Measurements from ENCODE around the gene TFDP3. TPM values are rescaled to one million over a fixed set of nuclear protein-coding genes. Genes with fewer than 3 reads are reported as not detected.
A peak's percentile ranks its signal among the peaks of the same experiment; 100 is the strongest.

The TFDP3 gene
- polyA plus RNA-seq (2013, experiment 1 of 2; ENCODE audit: insufficient read length), result not detected
- polyA plus RNA-seq (2013, experiment 2 of 2; ENCODE audit: insufficient read length), result not detected

DNA sequence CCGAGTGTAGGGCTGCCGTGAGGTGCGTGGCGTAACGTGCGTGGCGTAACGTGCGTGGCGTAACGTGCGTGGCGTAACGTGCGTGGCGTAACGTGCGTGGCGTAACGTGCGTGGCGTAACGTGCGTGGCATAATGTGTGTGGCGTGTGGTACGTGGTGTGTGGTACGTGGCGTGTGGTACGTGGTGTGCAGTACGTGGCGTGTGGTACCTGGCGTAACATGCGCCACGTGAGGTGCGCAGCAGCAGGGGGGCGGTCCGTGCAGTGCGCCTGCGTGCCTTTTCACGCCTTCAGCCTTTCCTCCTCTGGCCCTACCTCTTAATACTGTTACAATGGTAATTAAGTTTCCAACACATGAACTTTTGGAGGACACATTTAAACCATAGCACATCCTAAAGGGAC lies at the start of gene TFDP3:
TSS of gene TFDP3 (minus strand) at position 26 of the 400 bp plus-strand sequence. CDS start 95 bp downstream, outside the sequence.
- DNase-seq, result no peak

GRCh38 chrX:133267621-133268020 lies 49.5 kb upstream of the TFDP3 start:
- DNase-seq, result no peak

- DNase-seq, result peak; percentile 21
Observed at GRCh38 chrX:133265331-133265730, 47.2 kb upstream of the TFDP3 start.

GRCh38 chrX:133258481-133258880 lies 40.3 kb upstream of the TFDP3 start:
- peak; percentile 80 for DNase-seq

- peak; percentile 42 for DNase-seq
Observed at GRCh38 chrX:133254666-133255065, 36.5 kb upstream of the TFDP3 start.

DNA sequence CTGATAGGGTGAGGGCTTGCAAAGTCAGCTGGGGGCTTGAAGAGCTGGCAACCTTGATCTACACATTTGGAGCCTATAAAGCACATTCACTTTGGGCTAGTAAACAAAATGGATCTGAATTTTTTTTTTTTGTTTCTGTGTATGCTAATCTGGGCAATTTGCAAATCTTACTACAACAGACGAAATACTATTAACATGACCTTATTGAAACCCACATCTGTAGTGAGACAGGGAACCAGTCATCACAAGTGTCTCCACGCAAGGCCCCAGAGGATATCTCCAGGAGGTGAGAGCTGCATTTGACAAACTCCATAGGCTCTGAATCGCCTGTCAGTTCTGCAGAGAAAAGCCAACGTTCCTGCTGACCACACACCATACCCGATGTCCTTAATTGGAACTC lies 33.0 kb upstream of the TFDP3 start:
- DNase-seq, result no peak

GRCh38 chrX:133250184-133251100 lies 32.3 kb upstream of the TFDP3 start:
- no peak for DNase-seq

DNA sequence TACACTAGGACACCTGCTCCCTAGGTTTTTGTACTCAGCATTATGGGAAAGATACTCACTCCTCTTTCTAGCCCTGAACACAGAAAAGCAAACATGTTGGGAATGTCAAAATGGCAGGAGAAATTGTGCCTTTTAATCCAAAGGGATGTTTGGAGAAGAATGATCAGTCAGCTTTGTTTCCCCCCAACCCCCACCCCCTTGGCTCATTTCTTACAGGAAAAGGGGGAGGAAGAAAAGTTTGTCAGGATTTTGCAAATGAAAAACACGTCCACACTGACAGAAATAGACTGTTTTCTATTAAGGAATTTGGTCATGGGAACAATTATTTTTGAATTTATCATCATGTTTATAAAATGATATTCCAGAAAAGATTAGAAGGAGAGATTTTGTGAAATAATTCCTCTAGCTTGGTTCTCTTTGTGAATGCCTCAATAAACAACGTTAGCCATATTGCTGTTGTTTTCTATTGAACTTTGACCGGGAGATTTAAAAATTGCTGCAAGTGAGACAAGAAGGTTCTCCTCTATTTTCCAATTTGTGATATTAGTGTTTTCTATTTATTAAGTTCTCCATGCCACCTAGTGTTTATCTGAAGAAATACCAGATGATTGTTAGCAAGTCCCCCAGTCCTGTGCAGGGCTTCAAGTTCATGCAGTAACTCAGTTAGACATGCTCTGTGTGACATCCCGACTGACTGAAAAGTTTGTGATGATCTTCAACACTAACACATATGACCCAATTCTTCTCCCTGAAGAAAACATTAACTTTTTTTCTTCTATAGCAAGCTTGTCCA lies 31.3 kb upstream of the TFDP3 start:
- peak; percentile 5 for DNase-seq

DNA sequence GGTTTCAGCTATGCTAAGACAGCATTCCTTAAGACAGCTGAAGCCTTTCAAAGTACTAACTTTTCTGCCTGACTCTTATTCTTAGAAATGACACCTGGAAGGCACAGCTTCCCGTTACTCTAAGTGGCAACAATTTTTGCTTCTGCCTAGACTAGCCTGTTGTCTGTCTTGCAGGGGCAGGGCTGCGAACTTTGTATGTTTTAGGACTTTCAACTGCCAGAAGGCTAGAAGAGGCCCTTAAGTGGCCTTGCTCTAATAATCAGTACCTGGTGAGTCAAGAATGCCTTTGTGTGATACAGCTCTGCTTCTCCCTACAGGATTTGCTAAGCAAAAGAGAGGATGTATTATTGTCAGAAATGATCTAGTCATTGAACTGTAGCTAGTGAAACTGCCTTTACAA lies 30.0 kb upstream of the TFDP3 start:
- DNase-seq, result no peak

DNA sequence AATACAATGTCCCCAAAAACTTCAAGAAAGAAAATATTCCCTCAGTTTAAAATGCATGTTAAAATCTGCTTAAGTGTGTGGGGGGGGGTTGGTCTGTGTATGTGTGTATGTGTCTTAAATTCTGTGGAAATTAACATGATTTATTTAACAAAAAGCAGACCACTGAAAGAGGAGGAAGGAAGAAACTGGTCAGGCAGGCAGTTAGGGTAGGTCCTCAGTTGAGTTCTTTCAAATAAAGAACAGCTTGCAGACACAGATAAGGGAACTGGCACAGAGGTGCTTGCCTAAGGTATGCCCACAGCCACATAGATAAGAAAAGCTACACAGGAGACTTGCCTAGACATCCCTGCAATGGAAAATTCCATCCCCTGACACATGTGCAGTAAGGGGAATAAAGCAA lies 28.8 kb upstream of the TFDP3 start:
- no peak for DNase-seq

DNA sequence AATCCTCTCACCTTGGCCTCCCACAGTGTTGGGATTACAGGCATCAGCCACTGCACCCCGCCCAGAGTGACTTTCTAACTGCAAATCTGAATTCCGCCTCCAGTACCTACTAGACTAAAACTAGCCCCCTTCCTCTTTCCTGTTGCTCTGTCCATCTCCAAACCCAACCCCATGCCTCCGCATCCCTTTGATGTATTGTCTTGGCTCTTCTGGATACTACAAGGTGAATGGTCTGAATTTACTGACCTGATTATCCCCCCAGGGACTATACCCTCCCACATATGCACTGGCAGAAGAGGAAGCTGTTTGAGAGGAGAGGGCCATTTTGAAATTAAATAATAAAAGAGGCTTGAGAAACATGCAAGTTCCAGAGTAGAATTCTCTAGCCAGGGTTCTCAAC lies 17.7 kb upstream of the TFDP3 start:
- no peak for DNase-seq

GRCh38 chrX:133232331-133232730 lies 14.2 kb upstream of the TFDP3 start:
- no peak for DNase-seq

DNA sequence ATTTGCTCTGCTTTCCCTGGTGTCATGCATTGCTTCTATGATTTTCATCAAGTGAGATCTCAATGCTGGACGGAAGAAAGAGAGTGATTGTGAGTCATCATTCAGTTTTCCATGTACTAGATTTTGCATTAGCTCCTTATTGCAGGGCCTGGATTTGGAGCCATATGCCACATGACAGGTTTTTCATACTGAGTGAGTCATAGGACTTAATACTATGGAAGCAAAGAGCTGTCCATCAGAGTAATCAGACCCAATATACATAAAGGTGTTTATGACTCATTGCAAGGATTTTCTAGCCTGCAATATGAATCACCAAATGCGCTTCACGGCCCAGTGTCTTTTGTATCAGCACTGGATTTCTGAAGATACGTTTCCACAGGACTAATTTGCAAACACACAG lies 11.2 kb upstream of the TFDP3 start:
- peak; percentile 82 for DNase-seq

DNA sequence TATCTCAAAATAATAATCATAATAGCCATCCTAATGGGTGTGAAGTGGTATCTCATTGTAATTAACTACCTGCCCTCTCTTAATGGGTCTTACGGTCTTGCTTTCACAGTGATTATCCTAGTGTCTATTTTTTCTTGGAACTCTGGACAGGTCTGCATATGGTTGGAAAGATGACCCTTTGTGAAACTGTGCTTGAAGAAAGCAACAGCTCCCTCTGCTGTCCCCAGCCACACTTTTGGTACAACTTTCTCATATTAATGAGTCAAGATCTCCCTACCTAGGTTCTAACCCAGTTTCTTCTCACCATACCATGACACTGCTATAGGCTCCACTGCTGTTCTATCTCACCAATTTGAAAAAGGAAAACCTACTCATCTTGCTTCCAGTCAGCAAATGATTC lies 2.4 kb downstream of the TFDP3 start:
- DNase-seq, result peak; percentile 8

- no peak for DNase-seq
Observed at GRCh38 chrX:133215017-133215416, 3.1 kb downstream of the TFDP3 start.

DNA sequence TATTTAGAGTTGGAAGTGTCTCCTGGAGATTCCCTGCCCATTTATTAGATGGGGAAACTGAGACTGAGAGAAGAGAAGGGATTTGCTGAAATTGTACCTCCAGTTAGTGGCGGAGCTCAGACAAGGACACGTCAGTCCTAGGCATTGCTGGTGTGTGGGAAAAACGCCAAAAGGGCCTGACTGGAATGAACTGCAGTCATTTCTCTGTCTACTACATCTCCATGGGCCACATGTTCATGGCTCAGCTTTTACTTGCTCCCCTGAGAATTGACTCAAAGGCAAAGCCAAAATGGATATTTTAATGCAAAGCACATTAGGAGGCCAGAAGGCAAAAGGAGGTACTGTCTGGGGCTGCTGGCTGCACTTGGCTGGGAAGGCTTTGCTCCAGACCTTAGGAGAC lies 3.9 kb downstream of the TFDP3 start:
- DNase-seq, result peak; percentile 67

- peak; percentile 53 for DNase-seq
Observed at GRCh38 chrX:133213117-133213516, 5.0 kb downstream of the TFDP3 start.

GRCh38 chrX:133207751-133208150 lies 10.4 kb downstream of the TFDP3 start:
- no peak for DNase-seq

DNA sequence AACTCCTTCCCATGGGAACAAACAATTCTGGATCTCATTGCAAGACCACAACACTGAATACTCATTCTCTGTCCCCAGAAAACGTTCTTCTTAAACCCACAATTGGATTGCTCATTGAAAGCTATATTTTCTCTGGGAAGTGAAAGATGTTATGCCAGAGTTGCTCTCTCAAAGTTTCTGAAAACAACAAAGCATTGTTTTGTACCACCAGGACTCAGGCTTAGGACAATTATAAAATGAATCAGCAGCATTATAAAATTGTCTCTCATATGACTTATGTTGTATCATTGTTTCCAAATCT lies 26.5 kb downstream of the TFDP3 start:
- DNase-seq, result no peak

DNA sequence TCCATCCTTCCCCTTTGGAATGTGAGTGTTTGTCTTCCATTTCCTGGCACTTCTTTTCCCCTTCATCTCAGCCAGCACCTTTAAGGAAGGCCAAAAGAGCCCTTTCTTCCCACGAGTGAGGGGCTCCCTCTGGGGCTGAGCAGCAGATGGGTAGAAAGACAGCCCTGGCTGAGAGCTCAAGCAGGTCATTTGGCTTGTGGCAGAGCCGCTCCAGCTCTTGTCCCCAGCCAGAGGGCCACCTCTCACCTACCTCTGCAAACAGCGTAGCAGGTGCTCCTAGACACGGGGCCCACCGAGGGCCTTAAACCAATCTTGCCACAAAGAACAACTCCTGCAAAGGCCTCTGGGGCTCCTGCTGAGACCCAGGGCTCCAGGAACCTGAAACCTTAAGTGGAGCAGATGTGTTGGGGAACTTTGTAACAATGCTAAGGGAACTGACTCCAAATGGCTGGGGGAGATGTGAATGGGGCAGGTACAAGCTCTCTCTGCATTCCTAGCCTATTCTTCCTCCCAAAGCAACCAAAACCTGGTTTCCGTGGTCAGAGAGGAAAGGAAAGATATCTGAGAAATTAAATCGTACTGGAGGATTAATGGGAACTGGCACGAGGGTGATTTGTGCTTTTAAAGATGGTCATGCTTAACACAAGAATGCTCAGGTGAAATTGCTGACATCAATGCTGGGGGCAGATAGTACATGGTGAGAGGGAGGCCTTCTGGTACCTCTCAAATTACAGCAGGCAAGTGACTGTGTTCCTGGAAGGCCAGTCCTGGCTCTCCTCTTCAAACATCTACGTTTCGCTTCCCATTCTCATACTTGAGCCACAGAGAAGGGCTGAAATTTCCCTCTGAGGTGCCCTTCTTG lies 27.0 kb downstream of the TFDP3 start:
- no peak for DNase-seq

DNA sequence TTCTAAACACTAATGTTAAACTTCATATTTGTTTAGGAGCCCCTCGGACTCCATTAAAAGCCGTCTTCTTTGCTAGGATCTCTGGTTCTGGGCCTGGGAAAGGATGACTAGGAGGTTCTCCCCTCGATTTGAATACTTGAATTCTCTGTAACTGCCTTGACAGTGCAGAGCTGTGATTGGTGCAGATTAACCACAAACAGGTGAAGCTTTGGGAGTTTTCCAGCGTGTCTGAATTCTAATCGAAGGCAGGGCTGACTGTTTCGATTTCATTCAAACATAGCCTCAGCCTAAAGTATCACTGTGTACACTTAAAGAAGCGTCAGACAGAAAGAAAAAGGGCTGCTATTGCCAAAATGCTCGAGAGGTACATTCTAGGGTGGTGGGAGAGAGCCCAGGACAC lies 29.0 kb downstream of the TFDP3 start:
- no peak for DNase-seq

GRCh38 chrX:133188631-133189030 lies 29.5 kb downstream of the TFDP3 start:
- no peak for DNase-seq

DNA sequence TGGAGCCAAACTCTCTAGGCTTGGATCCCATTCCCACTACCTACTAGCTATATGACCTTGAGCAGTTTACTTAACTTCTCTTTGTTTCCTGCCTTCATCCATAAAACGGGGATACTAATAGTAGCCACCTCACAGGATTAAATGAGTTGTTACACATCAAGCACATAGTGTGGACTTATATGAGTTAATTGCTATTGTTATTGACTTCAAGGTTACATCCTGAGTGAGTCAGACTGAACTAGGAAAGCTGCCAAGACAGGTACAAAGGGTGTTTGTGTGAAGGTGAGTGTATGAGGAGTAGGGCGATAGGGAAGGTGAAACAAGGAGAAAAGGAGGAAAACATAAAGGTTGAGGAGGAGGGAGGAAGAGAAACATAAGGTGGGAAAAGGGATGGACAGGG lies 32.2 kb downstream of the TFDP3 start:
- DNase-seq, result no peak

All from fibroblast of skin of abdomen (primary cell).